Measurements from ENCODE around the gene SLC16A9.

The SLC16A9 gene

DNA sequence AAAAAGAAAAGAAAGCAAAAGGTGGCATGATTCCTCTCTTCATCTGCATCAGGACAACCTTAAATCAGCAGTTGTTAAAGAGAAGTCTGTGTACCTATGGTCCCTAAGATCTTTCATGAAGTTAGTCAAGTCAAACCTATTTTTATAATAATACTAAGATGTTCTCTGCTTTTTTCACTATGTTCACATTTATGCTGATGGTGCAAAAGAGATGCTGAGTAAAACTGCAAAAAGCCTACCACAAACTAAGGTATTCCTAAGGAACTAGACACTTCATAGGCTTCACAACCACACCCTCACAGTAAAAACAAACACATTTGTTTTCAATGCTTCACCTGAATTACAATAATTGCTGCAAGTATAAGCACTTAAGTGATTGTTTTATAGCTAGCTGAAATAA is 43.3 kb downstream of the SLC16A9 start:
- TF ChIP-seq, protein P1, sequence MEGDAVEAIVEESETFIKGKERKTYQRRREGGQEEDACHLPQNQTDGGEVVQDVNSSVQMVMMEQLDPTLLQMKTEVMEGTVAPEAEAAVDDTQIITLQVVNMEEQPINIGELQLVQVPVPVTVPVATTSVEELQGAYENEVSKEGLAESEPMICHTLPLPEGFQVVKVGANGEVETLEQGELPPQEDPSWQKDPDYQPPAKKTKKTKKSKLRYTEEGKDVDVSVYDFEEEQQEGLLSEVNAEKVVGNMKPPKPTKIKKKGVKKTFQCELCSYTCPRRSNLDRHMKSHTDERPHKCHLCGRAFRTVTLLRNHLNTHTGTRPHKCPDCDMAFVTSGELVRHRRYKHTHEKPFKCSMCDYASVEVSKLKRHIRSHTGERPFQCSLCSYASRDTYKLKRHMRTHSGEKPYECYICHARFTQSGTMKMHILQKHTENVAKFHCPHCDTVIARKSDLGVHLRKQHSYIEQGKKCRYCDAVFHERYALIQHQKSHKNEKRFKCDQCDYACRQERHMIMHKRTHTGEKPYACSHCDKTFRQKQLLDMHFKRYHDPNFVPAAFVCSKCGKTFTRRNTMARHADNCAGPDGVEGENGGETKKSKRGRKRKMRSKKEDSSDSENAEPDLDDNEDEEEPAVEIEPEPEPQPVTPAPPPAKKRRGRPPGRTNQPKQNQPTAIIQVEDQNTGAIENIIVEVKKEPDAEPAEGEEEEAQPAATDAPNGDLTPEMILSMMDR (IDR thresholded peaks at IDR 0.05), result no peak

- TF ChIP-seq, protein P1 (IDR thresholded peaks at IDR 0.05), result no peak
These were observed 51.9 kb downstream of the SLC16A9 start for GRCh38 chr10:59657724-59658123.

DNA sequence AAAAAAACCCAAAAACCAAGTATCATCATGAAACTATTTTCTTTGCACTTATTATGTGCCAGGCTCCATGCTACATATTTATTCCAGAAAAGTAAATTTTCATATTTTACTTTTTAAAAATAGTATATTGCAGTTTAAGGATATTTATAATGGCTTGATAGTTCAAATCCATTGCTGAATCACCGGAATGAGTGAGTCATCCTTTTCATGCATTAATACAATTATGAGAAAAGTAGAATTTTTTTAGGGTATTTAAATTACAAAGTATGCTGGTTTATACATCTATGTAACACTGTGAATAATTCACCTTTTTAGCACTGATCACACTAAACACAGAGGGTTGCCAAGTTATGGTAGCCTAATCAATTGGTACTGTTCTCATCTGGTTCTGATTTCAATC is 54.3 kb downstream of the SLC16A9 start:
- TF ChIP-seq, protein P1 (IDR thresholded peaks at IDR 0.05), result no peak

DNA sequence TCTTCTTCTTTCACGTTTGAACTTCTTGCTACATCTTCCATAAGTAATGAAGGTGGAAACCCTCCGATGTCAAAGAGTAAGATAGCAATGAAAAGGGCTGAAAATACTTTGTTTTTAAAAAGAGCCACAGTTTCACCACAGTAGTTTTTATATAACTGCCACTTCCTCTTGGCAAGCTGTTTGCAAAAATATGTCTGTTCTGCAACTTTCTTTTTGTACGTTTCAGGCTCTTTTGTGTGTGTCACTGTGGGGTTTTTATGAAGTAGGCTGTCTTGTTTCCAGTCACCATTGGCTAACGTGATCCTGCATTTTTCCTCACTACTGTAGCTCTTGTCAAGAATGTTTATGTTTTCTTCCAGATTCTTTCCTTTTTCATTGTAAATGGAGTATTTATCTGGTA is 55.6 kb downstream of the SLC16A9 start:
- TF ChIP-seq, protein P1 (IDR thresholded peaks at IDR 0.05), result no peak

DNA sequence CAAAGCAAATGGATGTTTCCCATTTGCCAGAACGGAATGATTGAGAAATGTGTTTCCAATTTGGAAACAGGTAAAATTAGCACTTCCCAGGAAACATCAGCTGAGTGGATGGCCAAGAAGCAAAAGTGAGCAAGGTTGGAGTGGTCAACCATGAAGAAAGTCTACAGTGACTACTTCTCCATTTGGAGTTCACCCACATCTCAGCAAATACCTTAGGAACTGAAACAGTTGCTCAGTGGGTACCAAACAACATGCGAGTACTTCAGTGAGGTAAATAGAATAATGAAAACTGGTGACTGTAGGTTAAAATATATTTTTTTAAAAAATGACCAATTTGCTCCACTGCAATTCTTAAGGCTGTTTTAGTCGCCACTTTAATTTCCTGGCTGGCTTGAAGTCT is 57.7 kb downstream of the SLC16A9 start:
- TF ChIP-seq, protein P1 (IDR thresholded peaks at IDR 0.05), result no peak

GRCh38 chr10:59649606-59650346 is 59.9 kb downstream of the SLC16A9 start:
- TF ChIP-seq, protein P1 (IDR thresholded peaks at IDR 0.05), result no peak

DNA sequence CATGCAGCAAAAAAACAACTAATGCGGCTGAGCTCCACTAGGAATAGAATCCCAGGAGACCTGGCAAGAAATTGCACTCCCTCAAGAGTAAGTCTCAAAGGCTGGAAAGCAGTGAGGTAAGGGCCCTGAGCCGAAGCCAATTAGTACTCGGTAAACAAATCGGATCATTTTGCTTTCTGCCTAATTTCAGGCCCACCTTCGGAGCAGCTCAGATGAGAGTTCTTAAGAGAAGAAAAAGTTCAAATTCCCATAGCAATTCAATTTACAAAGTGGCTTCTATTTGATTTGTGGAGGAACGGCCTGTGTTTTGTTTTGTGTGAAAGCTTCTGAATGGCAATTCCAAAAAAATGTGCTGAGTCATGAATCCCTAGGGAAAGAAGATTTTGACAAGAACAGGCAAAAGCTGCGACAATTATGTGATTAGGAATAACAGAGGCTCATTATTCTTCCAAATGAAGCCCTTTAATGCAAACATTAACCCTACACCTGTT is 60.9 kb downstream of the SLC16A9 start:
- TF ChIP-seq, protein P1 (IDR thresholded peaks at IDR 0.05), result no peak

All from LNCAP (cell line).